GM12878 (cell line): Measurements from ENCODE around the gene PLD4. TPM values are rescaled to one million over a fixed set of nuclear protein-coding genes. Genes with fewer than 3 reads are reported as not detected.
"Not testable (repeated sequence)": the region's sequence is repeated elsewhere in the genome, so short reads cannot be mapped to it uniquely, and the experiment has no call there.

Experiments
- ATAC-seq: fragments of 200-7000 bp; cut with Tn5 transposase; 3 replicates; pipeline ENCODE4 v1.9.1; 2020; ENCODE audit warnings: mild to moderate bottlenecking, moderate library complexity
- BruUV-seq: library from RNA; stranded (reverse); fragments of 400-500 nt; replicated peaks from 2 replicates; lab custom pipeline; 2021; lab: Mats Ljungman, UMichigan
- CTCF ChIA-PET: fragments of 300-600 bp; sonication (Branson Sonifier 250); formaldehyde crosslinking; extraction: SDS; loops from one replicate; lab custom pipeline; 2021; ENCODE audit warnings: inconsistent platforms; lab: Yijun Ruan, JAX
- POLR2A ChIA-PET: fragments of 350-600 bp; formaldehyde crosslinking; extraction: SDS; loops from one replicate; lab custom pipeline; 2021; ENCODE audit warnings: inconsistent platforms; lab: Charles Lee
- RAD21 ChIA-PET: fragments of 300-600 bp; sonication (Branson Sonifier 250); formaldehyde crosslinking; loops from one replicate; lab custom pipeline; 2023; ENCODE audit warnings: antibody characterized with exemption; ENCODE audit not compliant: unreplicated experiment; lab: Charles Lee
- SMC1A ChIA-PET: fragments of 300-600 bp; sonication (Branson Sonifier 250); formaldehyde crosslinking; loops from one replicate; lab custom pipeline; 2023; ENCODE audit not compliant: unreplicated experiment, uncharacterized antibody; lab: Charles Lee
- DNase-seq: peaks from one replicate; pipeline ENCODE4 v3.0.0-alpha.2; 2011; ENCODE audit warnings: low read depth, low spot score
- FAIRE-seq: peaks from 3 replicates; lab custom pipeline; 2011; peaks lifted over from hg19 to GRCh38; lab: Jason Lieb, UNC
- H2AFZ ChIP-seq: 2 replicates; pipeline ENCODE4 v1.6.0; 2011; ENCODE audit warnings: low read depth, low read length, control low read depth; ENCODE audit not compliant: control insufficient read depth
- H3K27ac ChIP-seq: 2 replicates; pipeline ENCODE4 v1.5.1; 2011; ENCODE audit warnings: control low read depth; ENCODE audit not compliant: control insufficient read depth, insufficient read depth
- H3K27me3 ChIP-seq, 2 experiments: replicated peaks in 1 of 2; 2 replicates each; pipeline versions ENCODE4 v1.6.0 to v1.6.1; 2011; ENCODE audit warnings: low read length in 1 of 2; ENCODE audit not compliant: control insufficient read depth in 2 of 2, insufficient read depth in 2 of 2
- H3K36me3 ChIP-seq, 2 experiments: 2 replicates each; pipeline ENCODE4 v1.5.1; 2011; ENCODE audit warnings: low read length in 1 of 2; ENCODE audit not compliant: control insufficient read depth in 2 of 2, insufficient read depth in 2 of 2
- H3K4me1 ChIP-seq: 2 replicates; pipeline ENCODE4 v1.6.1; 2011; ENCODE audit warnings: mild to moderate bottlenecking, low read length, moderate library complexity, mixed read lengths; ENCODE audit not compliant: control insufficient read depth, insufficient read depth
- H3K4me2 ChIP-seq: 2 replicates; pipeline ENCODE4 v1.6.0; 2011; ENCODE audit warnings: control low read depth; ENCODE audit not compliant: control insufficient read depth, insufficient read depth
- H3K4me3 ChIP-seq: fragments of 200-600 bp; sonication (generic); 2 replicates; pipeline ENCODE4 v1.5.1; 2016
- H3K79me2 ChIP-seq: 2 replicates; pipeline ENCODE4 v1.6.0; 2011; ENCODE audit warnings: low read length; ENCODE audit not compliant: control insufficient read depth, insufficient read depth
- H3K9ac ChIP-seq: 2 replicates; pipeline ENCODE4 v1.8.0; 2011; ENCODE audit warnings: low read length, control low read depth, mixed read lengths; ENCODE audit not compliant: control insufficient read depth, insufficient read depth
- H3K9me3 ChIP-seq: replicated peaks from 3 replicates; pipeline ENCODE4 v1.5.1; 2011; ENCODE audit warnings: mild to moderate bottlenecking, low read length; ENCODE audit not compliant: control insufficient read depth, insufficient read depth
- H4K20me1 ChIP-seq: 2 replicates; pipeline ENCODE4 v1.6.0; 2011; ENCODE audit not compliant: control insufficient read depth, insufficient read depth
- CHD2 ChIP-seq: IDR thresholded peaks from 2 replicates; pipeline ENCODE4 v1.6.1; 2011; ENCODE audit warnings: low read depth, low read length, improper control_type of control experiment, borderline replicate concordance
- E2F8 ChIP-seq: fragments of 450-650 bp; IDR thresholded peaks from 2 replicates; pipeline ENCODE4 v1.6.1; 2018; ENCODE audit warnings: mild to moderate bottlenecking, low read depth, moderate library complexity; ENCODE audit not compliant: partially characterized antibody
- ESRRA ChIP-seq: IDR thresholded peaks from 2 replicates; pipeline ENCODE4 v1.6.1; 2012; ENCODE audit warnings: mild to moderate bottlenecking, low read length, improper control_type of control experiment
- IKZF2 ChIP-seq, 2 experiments: fragments of 450-650 bp; IDR thresholded peaks; 2 replicates each; pipeline ENCODE4 v1.6.1; 2017; ENCODE audit warnings: mild to moderate bottlenecking in 2 of 2, moderate library complexity in 2 of 2
- KDM1A ChIP-seq: fragments of 200-600 bp; sonication (generic); IDR thresholded peaks from 2 replicates; pipeline ENCODE4 v1.6.1; 2016; ENCODE audit warnings: borderline replicate concordance
- MEF2B ChIP-seq: fragments of 450-650 bp; IDR thresholded peaks from 2 replicates; pipeline ENCODE4 v1.6.1; 2018; ENCODE audit warnings: mild to moderate bottlenecking, moderate library complexity; ENCODE audit not compliant: partially characterized antibody, poor library complexity, severe bottlenecking
- MTA2 ChIP-seq: fragments of 450-650 bp; IDR thresholded peaks from 2 replicates; pipeline ENCODE4 v1.6.1; 2016; ENCODE audit warnings: low read depth, mild to moderate bottlenecking, moderate library complexity
- NKRF ChIP-seq: fragments of 450-650 bp; conservative IDR thresholded peaks from 2 replicates; pipeline ENCODE4 v1.6.1; 2017; ENCODE audit warnings: mild to moderate bottlenecking, moderate library complexity
- NR2C2 ChIP-seq: IDR thresholded peaks from 2 replicates; pipeline ENCODE4 v1.6.1; 2011; ENCODE audit warnings: borderline replicate concordance, low read depth; ENCODE audit not compliant: control insufficient read depth, insufficient read length
- RBBP5 ChIP-seq: fragments of 200-600 bp; sonication (generic); conservative IDR thresholded peaks from 2 replicates; pipeline ENCODE4 v1.6.1; 2016
- SMC3 ChIP-seq: IDR thresholded peaks from 2 replicates; pipeline ENCODE4 v1.6.1; 2011; ENCODE audit warnings: low read length, improper control_type of control experiment, borderline replicate concordance
- STAT3 ChIP-seq: IDR thresholded peaks from 2 replicates; pipeline ENCODE4 v1.6.1; 2011; ENCODE audit warnings: low read depth, low read length, improper control_type of control experiment
- TCF12 ChIP-seq: IDR thresholded peaks from 2 replicates; pipeline ENCODE4 v1.6.1; 2011; ENCODE audit warnings: low read depth, mild to moderate bottlenecking, low read length
- TCF7 ChIP-seq: IDR thresholded peaks from 2 replicates; pipeline ENCODE4 v1.6.1; 2014; ENCODE audit warnings: antibody characterized with exemption, borderline replicate concordance
- ZNF24 ChIP-seq: fragments of 450-650 bp; IDR thresholded peaks from 2 replicates; pipeline ENCODE4 v1.6.1; 2017; ENCODE audit warnings: antibody characterized with exemption, mild to moderate bottlenecking
- WGBS: methylation state at CpG from one replicate; pipeline ENCODE4 v1.1.6; 2016; ENCODE audit warnings: low lambda C conversion rate; ENCODE audit not compliant: insufficient replicate concordance, insufficient coverage; ENCODE audit errors: missing lambda C conversion rate; 5-methylcytosine and 5-hydroxymethylcytosine counted together
- in situ Hi-C: fragments of 300-500 bp; cut with MboI; formaldehyde crosslinking; loops from 9 replicates; pipeline ENCODE4 v1.14.3; 2018; ENCODE audit warnings: mixed read lengths
- intact Hi-C: fragments of 100-400 bp; cut with micrococcal nuclease; formaldehyde crosslinking; loops from one replicate; pipeline ENCODE4 v1.14.2; 2022; ENCODE audit not compliant: unreplicated experiment
- polyA plus RNA-seq, 11 experiments: library from polyadenylated mRNA; depleted of rRNA in 4 of 11; unstranded in 6 of 11; stranded (reverse) in 5 of 11; fragments of >200 nt; fragmentation: Nextera tagmentation in 4 of 11; fragmentation: Illumina TruSeq in 1 of 11; extraction: Ambion mirVana in 4 of 11; extraction: Trizol in 1 of 11; gene quantifications; 1 replicate in 1 of 11; 2 replicates in 10 of 11; pipeline versions ENCODE4 v1.2.1 to v1.2.3, GENCODE V29; 2011 to 2016; ENCODE audit warnings: inconsistent platforms in 2 of 11, missing spikeins in 2 of 11, low read depth in 1 of 11
- total RNA-seq, 4 experiments: library from RNA; depleted of rRNA in 3 of 4; stranded (reverse); fragments of >200 nt in 3 of 4; fragmentation: Illumina TruSeq in 1 of 4; extraction: Trizol in 1 of 4; gene quantifications; 2 replicates each; pipeline versions ENCODE4 v1.2.1 to v1.2.3, GENCODE V29; 2013 to 2021

Gene PLD4
- total and polyA plus RNA-seq, 10 of the 15 experiments (the other 5 are each of a cell fraction or from before 2014, with no cell fraction given): 0.20 to 57.7 (median 9.9) TPM

GRCh38 chr14:104903990-104904389 is 20.7 kb upstream of the PLD4 start (continued):
- TF ChIP-seq KDM1A: no peak
- no peak for TF ChIP-seq NR2C2
- TF ChIP-seq ZNF24: no peak
- TF ChIP-seq NKRF: no peak
- TF ChIP-seq E2F8: no peak
- no peak for TF ChIP-seq RBBP5
- TF ChIP-seq MTA2: no peak
- no peak for TF ChIP-seq ESRRA
- TF ChIP-seq SMC3: no peak
- TF ChIP-seq TCF7: no peak
- TF ChIP-seq IKZF2 (IDR thresholded peaks at IDR 0.05): no peak
- TF ChIP-seq CHD2: no peak
- no peak for TF ChIP-seq MEF2B
- no peak for TF ChIP-seq STAT3
- no peak for TF ChIP-seq TCF12

- H3K4me2 ChIP-seq: 0 out of 2 replicates have a peak overlapping the region, but pooled peaks have one; percentile 17
- H3K79me2 ChIP-seq, FAIRE-seq, SMC1A ChIA-PET, H3K36me3 ChIP-seq, H3K4me1 ChIP-seq, H3K27me3 ChIP-seq, DNase-seq, intact Hi-C loops, RAD21 ChIA-PET, H3K9ac ChIP-seq, H3K27ac ChIP-seq, H4K20me1 ChIP-seq, BruUV-seq, in situ Hi-C loops, CTCF ChIA-PET, H2AFZ ChIP-seq, ATAC-seq, POLR2A ChIA-PET, H3K4me3 ChIP-seq: not testable (repeated sequence)
- WGBS: 71% methylated on average over 35 of the region's 38 CpGs
- peaks cover 21% of the 10 kb centered on the region for H3K9me3 ChIP-seq
Measured at GRCh38 chr14:104904650-104905578, 19.8 kb upstream of the PLD4 start.
